IPS DF 6.9 (cell line): Measurements from ENCODE around the gene SSRP1.

Experiments used
- DNase-seq: peaks from one replicate; pipeline ENCODE4 v3.0.0-alpha.2; 2013; ENCODE audit warnings: low read depth, low spot score
- H3K27ac ChIP-seq: one replicate; pipeline ENCODE4 v1.5.1; 2013; ENCODE audit warnings: low read length, control low read depth
- H3K27me3 ChIP-seq: 2 replicates; pipeline ENCODE4 v1.6.1; 2013; ENCODE audit warnings: mild to moderate bottlenecking, low read length; ENCODE audit not compliant: control insufficient read depth, insufficient read depth
- H3K36me3 ChIP-seq: 2 replicates; pipeline ENCODE4 v1.6.1; 2013; ENCODE audit warnings: low read length; ENCODE audit not compliant: control insufficient read depth, insufficient read depth
- H3K4me1 ChIP-seq: 2 replicates; pipeline ENCODE4 v1.6.1; 2013; ENCODE audit warnings: low read length; ENCODE audit not compliant: control insufficient read depth, insufficient read depth
- H3K4me3 ChIP-seq: 2 replicates; pipeline ENCODE4 v1.5.1; 2013; ENCODE audit warnings: mild to moderate bottlenecking, low read length
- H3K9me3 ChIP-seq: 2 replicates; pipeline ENCODE4 v1.6.1; 2013; ENCODE audit warnings: low read length, inconsistent platforms; ENCODE audit not compliant: control insufficient read depth, insufficient read depth
- WGBS: extraction: QIAGEN DNeasy Blood & Tissue Kit; methylation state at CpG from one replicate; pipeline ENCODE4 v1.1.7; 2013; ENCODE audit warnings: mixed read lengths, missing lambda C conversion rate; ENCODE audit not compliant: insufficient read length, insufficient coverage; 5-methylcytosine and 5-hydroxymethylcytosine counted together

Gene SSRP1, protein sequence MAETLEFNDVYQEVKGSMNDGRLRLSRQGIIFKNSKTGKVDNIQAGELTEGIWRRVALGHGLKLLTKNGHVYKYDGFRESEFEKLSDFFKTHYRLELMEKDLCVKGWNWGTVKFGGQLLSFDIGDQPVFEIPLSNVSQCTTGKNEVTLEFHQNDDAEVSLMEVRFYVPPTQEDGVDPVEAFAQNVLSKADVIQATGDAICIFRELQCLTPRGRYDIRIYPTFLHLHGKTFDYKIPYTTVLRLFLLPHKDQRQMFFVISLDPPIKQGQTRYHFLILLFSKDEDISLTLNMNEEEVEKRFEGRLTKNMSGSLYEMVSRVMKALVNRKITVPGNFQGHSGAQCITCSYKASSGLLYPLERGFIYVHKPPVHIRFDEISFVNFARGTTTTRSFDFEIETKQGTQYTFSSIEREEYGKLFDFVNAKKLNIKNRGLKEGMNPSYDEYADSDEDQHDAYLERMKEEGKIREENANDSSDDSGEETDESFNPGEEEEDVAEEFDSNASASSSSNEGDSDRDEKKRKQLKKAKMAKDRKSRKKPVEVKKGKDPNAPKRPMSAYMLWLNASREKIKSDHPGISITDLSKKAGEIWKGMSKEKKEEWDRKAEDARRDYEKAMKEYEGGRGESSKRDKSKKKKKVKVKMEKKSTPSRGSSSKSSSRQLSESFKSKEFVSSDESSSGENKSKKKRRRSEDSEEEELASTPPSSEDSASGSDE

GRCh38 chr11:57335343-57336110, at the start of gene SSRP1:
SSRP1 (minus strand) TSS chr11:57335892; CDS start chr11:57335121, 771 bp downstream.
- peak within 1 kb of the TSS; percentile 87 for H3K4me3 ChIP-seq
- H3K4me1 ChIP-seq = peaks cover 1% of the 10 kb centered on the region; the same call in 1 of the 2 replicates
- H3K9me3 ChIP-seq = no peaks in the 10 kb centered on the region
- no CpG with 5 or more reads among the region's 69 CpGs for WGBS
- no peak for DNase-seq
- no peak within 1 kb of the TSS for H3K27ac ChIP-seq
- no peaks in the 10 kb centered on the region for H3K27me3 ChIP-seq
- peaks cover 22% of the 10 kb centered on the region for H3K36me3 ChIP-seq

DNA sequence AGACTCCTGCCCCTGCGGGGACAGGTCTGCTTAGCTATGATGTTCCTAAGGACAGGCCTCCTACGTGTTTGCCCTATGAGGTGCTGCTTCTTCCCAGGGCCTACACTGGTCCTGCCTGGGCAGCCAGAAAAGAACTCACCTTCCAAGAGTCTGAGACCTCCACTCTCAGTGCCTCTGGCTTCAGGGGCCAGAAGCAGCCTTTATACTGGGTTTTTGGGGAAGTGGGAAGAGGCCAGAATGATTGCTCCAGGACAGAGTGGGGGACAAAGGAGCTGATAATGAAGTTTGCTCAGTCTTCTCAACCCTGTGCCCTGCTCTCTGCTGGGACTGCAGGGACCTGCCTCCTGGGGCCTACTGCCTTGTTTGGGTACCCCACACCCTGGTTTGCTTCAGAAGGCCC, 45.3 kb upstream of the SSRP1 start, which contains the start of gene PRG3:
Gene PRG3, minus strand, starts transcription at position 176 of the 400 bp plus-strand sequence. CDS start 442 bp downstream, outside the sequence.
- Histone ChIP-seq H3K36me3 (no peaks in the 10 kb centered on the region), H3K27me3 (no peaks in the 10 kb centered on the region; the same call in 1 of the 2 replicates), H3K27ac (no peak within 1 kb of the TSS), H3K4me1 (no peaks in the 10 kb centered on the region; the same call in 1 of the 2 replicates), H3K9me3 (no peaks in the 10 kb centered on the region), H3K4me3 (no peak within 1 kb of the TSS)
- WGBS = no CpG with 5 or more reads among the region's 2 CpGs
- DNase-seq = no peak

DNA sequence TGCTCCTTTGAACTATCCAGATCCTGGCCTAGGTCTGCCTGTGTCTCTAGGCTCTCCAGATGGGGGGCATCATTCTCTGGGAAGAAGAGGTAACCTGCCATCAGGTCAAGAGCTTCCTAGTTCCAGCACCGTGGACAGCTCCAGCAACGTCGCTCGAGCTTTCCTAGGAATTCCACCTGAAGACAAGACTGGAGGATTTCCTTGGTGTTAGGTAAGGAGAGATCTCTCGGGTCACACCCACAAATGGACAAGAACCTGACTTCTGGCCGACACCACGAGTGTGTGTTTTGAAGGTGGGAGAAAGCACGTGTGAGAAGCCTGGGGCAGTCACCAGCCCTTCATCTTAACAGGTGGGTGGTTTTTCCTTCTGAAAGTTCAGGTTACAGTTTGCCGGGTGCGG, 44.0 kb upstream of the SSRP1 start:
- Histone ChIP-seq H3K27ac (no peak overlapping the region), H3K4me1 (no peaks in the 10 kb centered on the region; the same call in 1 of the 2 replicates), H3K36me3 (no peaks in the 10 kb centered on the region), H3K9me3 (no peaks in the 10 kb centered on the region), H3K27me3 (no peaks in the 10 kb centered on the region; the same call in 1 of the 2 replicates), H3K4me3 (no peak overlapping the region)
- DNase-seq = peak; percentile 61
- no CpG with 5 or more reads among the region's 10 CpGs for WGBS

GRCh38 chr11:57378186-57378585, 42.5 kb upstream of the SSRP1 start:
- H3K36me3 ChIP-seq = no peaks in the 10 kb centered on the region
- no peak overlapping the region for H3K4me3 ChIP-seq
- no peaks in the 10 kb centered on the region; the same call in 1 of the 2 replicates for H3K27me3 ChIP-seq
- H3K9me3 ChIP-seq = no peaks in the 10 kb centered on the region
- DNase-seq = no peak
- H3K27ac ChIP-seq = no peak overlapping the region
- H3K4me1 ChIP-seq = no peaks in the 10 kb centered on the region; the same call in 1 of the 2 replicates

- Histone ChIP-seq H3K4me3 (no peak overlapping the region), H3K27me3 (no peaks in the 10 kb centered on the region; the same call in 1 of the 2 replicates), H3K4me1 (no peaks in the 10 kb centered on the region; the same call in 1 of the 2 replicates), H3K9me3 (no peaks in the 10 kb centered on the region), H3K27ac (no peak overlapping the region), H3K36me3 (no peaks in the 10 kb centered on the region)
- WGBS = 100% methylated on average over 3 of the region's 5 CpGs
- DNase-seq = no peak
Observed at GRCh38 chr11:57377107-57377506, 41.4 kb upstream of the SSRP1 start.

GRCh38 chr11:57376095-57377090, 40.7 kb upstream of the SSRP1 start:
- Histone ChIP-seq H3K4me1 (no peaks in the 10 kb centered on the region; the same call in 1 of the 2 replicates), H3K36me3 (no peaks in the 10 kb centered on the region), H3K9me3 (no peaks in the 10 kb centered on the region), H3K27ac (no peak overlapping the region), H3K4me3 (no peak overlapping the region), H3K27me3 (no peaks in the 10 kb centered on the region; the same call in 1 of the 2 replicates)
- 100% methylated on average over 1 of the region's 26 CpGs for WGBS
- DNase-seq = no peak

- no CpG with 5 or more reads among the region's 2 CpGs for WGBS
- no peaks in the 10 kb centered on the region; the same call in 1 of the 2 replicates for H3K4me1 ChIP-seq
- no peaks in the 10 kb centered on the region for H3K36me3 ChIP-seq
- no peak for DNase-seq
- no peak overlapping the region for H3K4me3 ChIP-seq
- no peaks in the 10 kb centered on the region for H3K9me3 ChIP-seq
- H3K27me3 ChIP-seq = no peaks in the 10 kb centered on the region
- H3K27ac ChIP-seq = no peak overlapping the region
Observed at GRCh38 chr11:57375490-57375889, 39.8 kb upstream of the SSRP1 start.

GRCh38 chr11:57374966-57375365, 39.3 kb upstream of the SSRP1 start:
- H3K27me3 ChIP-seq = no peaks in the 10 kb centered on the region
- no peaks in the 10 kb centered on the region; the same call in 1 of the 2 replicates for H3K4me1 ChIP-seq
- DNase-seq = no peak
- H3K9me3 ChIP-seq = no peaks in the 10 kb centered on the region
- H3K27ac ChIP-seq = no peak overlapping the region
- no peaks in the 10 kb centered on the region for H3K36me3 ChIP-seq
- whole genome bisulfite sequencing = no CpG with 5 or more reads among the region's 3 CpGs
- H3K4me3 ChIP-seq = no peak overlapping the region

- WGBS = no CpG with 5 or more reads among the region's 3 CpGs
- no peak for DNase-seq
- no peak overlapping the region for H3K4me3 ChIP-seq
- H3K27ac ChIP-seq = no peak overlapping the region
- H3K36me3 ChIP-seq = no peaks in the 10 kb centered on the region
- H3K4me1 ChIP-seq = no peaks in the 10 kb centered on the region
- no peaks in the 10 kb centered on the region for H3K9me3 ChIP-seq
- no peaks in the 10 kb centered on the region for H3K27me3 ChIP-seq
Observed at GRCh38 chr11:57373146-57373545, 37.5 kb upstream of the SSRP1 start.
